ENCODE measurements around the gene ATP2C1. TPM values are rescaled to one million over a fixed set of nuclear protein-coding genes. Genes with fewer than 3 reads are reported as not detected.

Gene ATP2C1
- total RNA-seq (2014; rRNA removed; shearing (Covaris generic)) = 37.7 and 37.9 TPM in 2 replicates

GRCh38 chr3:130893376-130894129 is at the start of gene ATP2C1:
Gene ATP2C1, plus strand, starts transcription at chr3:130894084. Its CDS starts 686 bp downstream, at chr3:130894770.

GRCh38 chr3:131026321-131027151 is 132.7 kb downstream of the ATP2C1 start, which contains the start of the genes ASTE1 and NEK11:
Gene ASTE1, minus strand, starts transcription at chr3:131026825. Its CDS starts 1,519 bp downstream, at chr3:131025306.
Gene NEK11, plus strand, starts transcription at chr3:131026877. Its CDS starts 2,832 bp downstream, at chr3:131029709.

Small RNAs within 50 kb of the gene (small RNA-seq; reads per million reads assigned to genes)
- not detected for gene RF00019

Other genes starting within 250 kb of the ATP2C1 start
- 28.4 and 44.6 TPM in 2 replicates for gene PIK3R4, start 147.3 kb upstream of the ATP2C1 start, total RNA-seq (2014; rRNA removed; shearing (Covaris generic))
- gene ASTE1, start 132.7 kb downstream of the ATP2C1 start, total RNA-seq (2014; rRNA removed; shearing (Covaris generic)) = 4.5 and 5.5 TPM in 2 replicates
- gene NEK11, start 132.8 kb downstream of the ATP2C1 start, total RNA-seq (2014; rRNA removed; shearing (Covaris generic)) = 1.0 TPM in 2 replicates

Measured in A375 (cell line).